SK-N-SH treated with all-trans-retinoic acid at 6 μM for 48 hours (cell line): Measurements from ENCODE around the gene NXN.

Source experiments
- CREB5 ChIP-seq: fragments of 250-450 bp; sonication (Bioruptor Pico); IDR thresholded peaks from 2 replicates; pipeline ENCODE4 v1.5.1; 2020; ENCODE audit warnings: low read depth, mild to moderate bottlenecking, moderate library complexity
- ZFP3 ChIP-seq: fragments of 250-450 bp; sonication (Bioruptor Pico); IDR thresholded peaks from 2 replicates; pipeline ENCODE4 v1.5.0; 2020; ENCODE audit warnings: mild to moderate bottlenecking, moderate library complexity

- TF ChIP-seq ZFP3 (CRISPR knock-in tag) (no peak), CREB5 (CRISPR knock-in tag) (no peak)
Measured at GRCh38 chr17:812638-813204, 166.9 kb downstream of the NXN start.
